PFSK-1 (cell line): Measurements from ENCODE around the gene HAPLN1.

Source experiments
- FOXP2 ChIP-seq: optimal IDR thresholded peaks from 2 replicates; pipeline ENCODE3; 2011; ENCODE audit warnings: borderline replicate concordance, control low read depth, inconsistent platforms; ENCODE audit not compliant: insufficient read depth; ENCODE audit errors: extremely low read length, extremely low read depth
- POLR2AphosphoS5 ChIP-seq: IDR thresholded peaks from 2 replicates; pipeline ENCODE4 v1.6.1; 2012; ENCODE audit warnings: low read depth, mild to moderate bottlenecking, control low read depth, low read length, moderate library complexity
- SIN3A ChIP-seq: IDR thresholded peaks from 2 replicates; pipeline ENCODE4 v1.6.1; 2012; ENCODE audit warnings: mild to moderate bottlenecking, low read length, moderate library complexity, borderline replicate concordance; ENCODE audit not compliant: insufficient read depth
- TAF1 ChIP-seq: IDR thresholded peaks from 2 replicates; pipeline ENCODE4 v1.6.1; 2012; ENCODE audit warnings: low read length, control low read depth, borderline replicate concordance; ENCODE audit not compliant: insufficient read depth
- TF ChIP-seq, protein P1 (sequence below), 2 experiments: IDR thresholded peaks; 2 replicates each; pipeline versions ENCODE4 v1.6.1 to v1.8.0; 2011 to 2012; ENCODE audit warnings: low read depth in 2 of 2, low read length in 2 of 2, control low read depth in 1 of 2, inconsistent platforms in 1 of 2, mild to moderate bottlenecking in 1 of 2, moderate library complexity in 1 of 2; ENCODE audit not compliant: insufficient read depth in 1 of 2

DNA sequence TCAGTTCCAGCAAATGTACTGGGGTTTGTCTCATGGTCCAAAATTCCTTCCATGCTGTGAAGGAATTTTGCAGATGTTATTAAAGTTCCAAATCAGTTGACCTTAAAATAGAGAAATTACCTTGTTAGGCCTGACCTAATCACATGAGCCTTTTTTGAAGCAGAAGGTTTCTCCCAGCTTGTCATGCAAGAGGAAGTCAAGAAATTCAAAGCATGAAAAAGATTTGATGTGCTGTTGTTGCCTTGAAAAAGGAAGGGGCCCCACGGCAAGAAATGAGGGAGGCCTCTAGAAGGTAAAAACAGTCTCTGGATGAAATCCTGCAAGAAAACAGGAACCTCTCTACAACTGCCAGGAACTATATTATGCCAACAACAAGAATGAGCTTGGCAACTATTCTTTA lies 24.2 kb upstream of the HAPLN1 start:
- TF ChIP-seq TAF1 (no peak), POLR2AphosphoS5 (no peak), SIN3A (no peak), FOXP2 (no peak)
- TF ChIP-seq, protein P1, sequence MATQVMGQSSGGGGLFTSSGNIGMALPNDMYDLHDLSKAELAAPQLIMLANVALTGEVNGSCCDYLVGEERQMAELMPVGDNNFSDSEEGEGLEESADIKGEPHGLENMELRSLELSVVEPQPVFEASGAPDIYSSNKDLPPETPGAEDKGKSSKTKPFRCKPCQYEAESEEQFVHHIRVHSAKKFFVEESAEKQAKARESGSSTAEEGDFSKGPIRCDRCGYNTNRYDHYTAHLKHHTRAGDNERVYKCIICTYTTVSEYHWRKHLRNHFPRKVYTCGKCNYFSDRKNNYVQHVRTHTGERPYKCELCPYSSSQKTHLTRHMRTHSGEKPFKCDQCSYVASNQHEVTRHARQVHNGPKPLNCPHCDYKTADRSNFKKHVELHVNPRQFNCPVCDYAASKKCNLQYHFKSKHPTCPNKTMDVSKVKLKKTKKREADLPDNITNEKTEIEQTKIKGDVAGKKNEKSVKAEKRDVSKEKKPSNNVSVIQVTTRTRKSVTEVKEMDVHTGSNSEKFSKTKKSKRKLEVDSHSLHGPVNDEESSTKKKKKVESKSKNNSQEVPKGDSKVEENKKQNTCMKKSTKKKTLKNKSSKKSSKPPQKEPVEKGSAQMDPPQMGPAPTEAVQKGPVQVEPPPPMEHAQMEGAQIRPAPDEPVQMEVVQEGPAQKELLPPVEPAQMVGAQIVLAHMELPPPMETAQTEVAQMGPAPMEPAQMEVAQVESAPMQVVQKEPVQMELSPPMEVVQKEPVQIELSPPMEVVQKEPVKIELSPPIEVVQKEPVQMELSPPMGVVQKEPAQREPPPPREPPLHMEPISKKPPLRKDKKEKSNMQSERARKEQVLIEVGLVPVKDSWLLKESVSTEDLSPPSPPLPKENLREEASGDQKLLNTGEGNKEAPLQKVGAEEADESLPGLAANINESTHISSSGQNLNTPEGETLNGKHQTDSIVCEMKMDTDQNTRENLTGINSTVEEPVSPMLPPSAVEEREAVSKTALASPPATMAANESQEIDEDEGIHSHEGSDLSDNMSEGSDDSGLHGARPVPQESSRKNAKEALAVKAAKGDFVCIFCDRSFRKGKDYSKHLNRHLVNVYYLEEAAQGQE (IDR thresholded peaks at IDR 0.05; ENCODE audit: insufficient read depth in 1 of 2, low read depth in 2 of 2, low read length in 2 of 2), result no peak
